ENCODE data around the gene HDAC9. TPM values are rescaled to one million over a fixed set of nuclear protein-coding genes. Genes with fewer than 3 reads are reported as not detected.
"Not testable (repeated sequence)": the region's sequence is repeated elsewhere in the genome, so short reads cannot be mapped to it uniquely, and the experiment has no call there.

HDAC9 gene
- total and polyA plus RNA-seq, 2 donors, result 4.8 to 12.2 TPM

- Histone ChIP-seq H3K27me3 (ENCODE audit: control insufficient read depth in 2 of 2, insufficient read depth in 1 of 2, low read length in 1 of 2) (no peaks in the 10 kb centered on the region), H3K27ac (ENCODE audit: low read depth in 1 of 2, low read length in 1 of 2) (no peak overlapping the region), H3K36me3 (ENCODE audit: control insufficient read depth in 2 of 2, insufficient read depth in 2 of 2, low read length in 1 of 2) (no peaks in the 10 kb centered on the region), H3K9me3 (ENCODE audit: control insufficient read depth in 2 of 2, insufficient read depth in 1 of 2, low read length in 1 of 2) (no peaks in the 10 kb centered on the region), H3K4me1 (ENCODE audit: control insufficient read depth in 2 of 2, insufficient read depth in 2 of 2, low read length in 2 of 2) (no peaks in the 10 kb centered on the region), H3K4me3 (ENCODE audit: low read length in 2 of 2) (no peak overlapping the region)
- 36% methylated on average over 2 of the region's 2 CpGs for WGBS
- no peak for DNase-seq (ENCODE audit: low read depth in 6 of 9, low spot score in 9 of 9)
Measured at GRCh38 chr7:18940593-18941134, 445.1 kb downstream of the HDAC9 start.

- H3K27me3 ChIP-seq (ENCODE audit: control insufficient read depth in 2 of 2, insufficient read depth in 1 of 2, low read length in 1 of 2), result no peaks in the 10 kb centered on the region
- H3K27ac ChIP-seq (ENCODE audit: low read depth in 1 of 2, low read length in 1 of 2), result no peak overlapping the region
- WGBS, result 57% methylated on average over 2 of the region's 2 CpGs
- no peaks in the 10 kb centered on the region for H3K36me3 ChIP-seq (ENCODE audit: control insufficient read depth in 2 of 2, insufficient read depth in 2 of 2, low read length in 1 of 2)
- H3K4me3 ChIP-seq (ENCODE audit: low read length in 2 of 2), result no peak overlapping the region
- H3K4me1 ChIP-seq (ENCODE audit: control insufficient read depth in 2 of 2, insufficient read depth in 2 of 2, low read length in 2 of 2), result no peaks in the 10 kb centered on the region
- H3K9me3 ChIP-seq (ENCODE audit: control insufficient read depth in 2 of 2, insufficient read depth in 1 of 2, low read length in 1 of 2), result no peaks in the 10 kb centered on the region
- DNase-seq (ENCODE audit: low read depth in 6 of 9, low spot score in 9 of 9), result no peak
Measured at GRCh38 chr7:18941207-18941606, 445.7 kb downstream of the HDAC9 start.

- WGBS, result 84% methylated on average over 1 of the region's 1 CpG
- H3K9me3 ChIP-seq (ENCODE audit: control insufficient read depth in 2 of 2, insufficient read depth in 1 of 2, low read length in 1 of 2), result no peaks in the 10 kb centered on the region
- no peak overlapping the region for H3K27ac ChIP-seq (ENCODE audit: low read depth in 1 of 2, low read length in 1 of 2)
- no peaks in the 10 kb centered on the region for H3K36me3 ChIP-seq (ENCODE audit: control insufficient read depth in 2 of 2, insufficient read depth in 2 of 2, low read length in 1 of 2)
- no peak for DNase-seq (ENCODE audit: low read depth in 6 of 9, low spot score in 9 of 9)
- H3K27me3 ChIP-seq (ENCODE audit: control insufficient read depth in 2 of 2, insufficient read depth in 1 of 2, low read length in 1 of 2), result no peaks in the 10 kb centered on the region
- H3K4me1 ChIP-seq (ENCODE audit: control insufficient read depth in 2 of 2, insufficient read depth in 2 of 2, low read length in 2 of 2), result no peaks in the 10 kb centered on the region
- no peak overlapping the region for H3K4me3 ChIP-seq (ENCODE audit: low read length in 2 of 2)
Measured at GRCh38 chr7:18948521-18948920, 453.0 kb downstream of the HDAC9 start.

- no peaks in the 10 kb centered on the region for H3K27me3 ChIP-seq (ENCODE audit: control insufficient read depth in 2 of 2, insufficient read depth in 1 of 2, low read length in 1 of 2)
- DNase-seq (ENCODE audit: low read depth in 6 of 9, low spot score in 9 of 9), result no peak
- H3K4me3 ChIP-seq (ENCODE audit: low read length in 2 of 2), result no peak overlapping the region
- H3K27ac ChIP-seq (ENCODE audit: low read depth in 1 of 2, low read length in 1 of 2), result no peak overlapping the region
- 94% methylated on average over 4 of the region's 4 CpGs for WGBS
- H3K9me3 ChIP-seq (ENCODE audit: control insufficient read depth in 2 of 2, insufficient read depth in 1 of 2, low read length in 1 of 2), result no peaks in the 10 kb centered on the region
- H3K4me1 ChIP-seq (ENCODE audit: control insufficient read depth in 2 of 2, insufficient read depth in 2 of 2, low read length in 2 of 2), result no peaks in the 10 kb centered on the region
- no peaks in the 10 kb centered on the region for H3K36me3 ChIP-seq (ENCODE audit: control insufficient read depth in 2 of 2, insufficient read depth in 2 of 2, low read length in 1 of 2)
Measured at GRCh38 chr7:18952846-18953245, 457.3 kb downstream of the HDAC9 start.

DNA sequence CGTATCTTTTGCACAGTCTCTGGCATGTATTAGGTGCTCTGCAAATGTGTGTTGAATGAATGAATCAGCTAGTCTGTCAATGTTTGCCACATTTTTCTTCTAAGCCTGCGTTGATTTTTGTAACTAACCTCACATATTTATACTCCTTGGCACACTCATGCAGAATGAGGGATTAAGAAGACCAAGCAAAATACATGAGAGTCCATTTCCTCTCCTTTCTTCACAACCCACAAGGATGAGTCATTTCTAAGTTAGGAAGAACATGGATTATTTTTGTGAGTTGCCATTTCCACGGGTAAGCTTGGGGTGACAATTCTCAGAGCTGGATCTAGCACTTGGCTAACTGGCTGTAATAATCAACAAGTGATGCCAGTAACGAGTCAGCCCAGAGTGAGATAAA lies 463.1 kb downstream of the HDAC9 start:
- H3K4me3 ChIP-seq (ENCODE audit: low read length in 2 of 2), result no peak overlapping the region
- no peaks in the 10 kb centered on the region for H3K36me3 ChIP-seq (ENCODE audit: control insufficient read depth in 2 of 2, insufficient read depth in 2 of 2, low read length in 1 of 2)
- H3K9me3 ChIP-seq (ENCODE audit: control insufficient read depth in 2 of 2, insufficient read depth in 1 of 2, low read length in 1 of 2), result no peaks in the 10 kb centered on the region
- no peaks in the 10 kb centered on the region for H3K27me3 ChIP-seq (ENCODE audit: control insufficient read depth in 2 of 2, insufficient read depth in 1 of 2, low read length in 1 of 2)
- H3K4me1 ChIP-seq (ENCODE audit: control insufficient read depth in 2 of 2, insufficient read depth in 2 of 2, low read length in 2 of 2), result no peaks in the 10 kb centered on the region
- no peak overlapping the region for H3K27ac ChIP-seq (ENCODE audit: low read depth in 1 of 2, low read length in 1 of 2)
- DNase-seq (ENCODE audit: low read depth in 6 of 9, low spot score in 9 of 9), result no peak
- 92% methylated on average over 4 of the region's 4 CpGs for WGBS

DNA sequence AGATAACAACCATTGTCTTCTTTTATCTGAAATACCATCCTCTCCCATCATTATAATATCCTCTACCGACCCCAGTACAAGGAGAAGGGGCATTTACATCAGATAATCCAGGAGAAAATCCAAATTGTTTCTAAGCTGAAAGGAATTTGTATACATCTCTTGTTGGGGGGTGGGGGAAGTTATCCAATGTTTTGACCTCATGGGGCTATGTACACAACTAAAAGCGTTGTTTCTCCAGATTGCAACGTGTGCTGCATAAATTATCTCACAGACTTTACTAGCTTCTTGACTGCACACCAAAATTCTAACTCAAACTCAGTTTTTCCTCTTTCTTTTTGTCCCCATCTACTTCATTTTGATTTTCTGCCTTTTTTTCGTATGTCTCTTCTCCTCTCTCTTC lies 465.2 kb downstream of the HDAC9 start:
- Histone ChIP-seq H3K27ac (ENCODE audit: low read depth in 1 of 2, low read length in 1 of 2) (no peak overlapping the region), H3K9me3 (ENCODE audit: control insufficient read depth in 2 of 2, insufficient read depth in 1 of 2, low read length in 1 of 2) (no peaks in the 10 kb centered on the region), H3K4me1 (ENCODE audit: control insufficient read depth in 2 of 2, insufficient read depth in 2 of 2, low read length in 2 of 2) (no peaks in the 10 kb centered on the region), H3K36me3 (ENCODE audit: control insufficient read depth in 2 of 2, insufficient read depth in 2 of 2, low read length in 1 of 2) (no peaks in the 10 kb centered on the region), H3K27me3 (ENCODE audit: control insufficient read depth in 2 of 2, insufficient read depth in 1 of 2, low read length in 1 of 2) (no peaks in the 10 kb centered on the region), H3K4me3 (ENCODE audit: low read length in 2 of 2) (no peak overlapping the region)
- WGBS, result 83% methylated on average over 4 of the region's 4 CpGs
- DNase-seq (ENCODE audit: low read depth in 6 of 9, low spot score in 9 of 9), result no peak

- no peaks in the 10 kb centered on the region for H3K4me1 ChIP-seq (ENCODE audit: control insufficient read depth in 2 of 2, insufficient read depth in 2 of 2, low read length in 2 of 2)
- no peak for DNase-seq (ENCODE audit: low read depth in 6 of 9, low spot score in 9 of 9)
- WGBS, result 93% methylated on average over 4 of the region's 4 CpGs
Measured at GRCh38 chr7:18962031-18962430, 466.5 kb downstream of the HDAC9 start.

DNA sequence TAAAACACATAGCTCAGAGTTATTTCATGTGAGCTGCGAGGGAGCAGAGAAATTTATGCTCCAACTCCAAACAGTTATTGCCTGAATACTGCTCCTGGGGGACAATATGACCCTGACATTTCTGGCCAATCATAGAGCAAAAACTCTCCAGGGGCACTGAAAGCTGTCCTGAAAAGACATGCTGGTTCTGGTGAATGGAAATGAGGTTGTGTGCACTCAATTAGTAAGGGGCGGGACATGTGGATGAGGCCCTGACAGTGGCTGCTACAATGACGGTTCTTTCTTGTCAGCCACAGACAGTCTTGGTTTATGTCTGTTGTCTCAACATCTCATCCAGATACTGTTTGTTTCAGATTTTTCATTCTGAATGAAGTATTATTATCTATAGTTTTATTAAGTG lies 470.1 kb downstream of the HDAC9 start:
- no peaks in the 10 kb centered on the region for H3K27me3 ChIP-seq (ENCODE audit: control insufficient read depth in 2 of 2, insufficient read depth in 1 of 2, low read length in 1 of 2)
- H3K4me3 ChIP-seq (ENCODE audit: low read length in 2 of 2), result no peak overlapping the region
- H3K27ac ChIP-seq (ENCODE audit: low read depth in 1 of 2, low read length in 1 of 2), result no peak overlapping the region
- no peak for DNase-seq (ENCODE audit: low read depth in 6 of 9, low spot score in 9 of 9)
- WGBS, result 95% methylated on average over 3 of the region's 3 CpGs
- H3K9me3 ChIP-seq (ENCODE audit: control insufficient read depth in 2 of 2, insufficient read depth in 1 of 2, low read length in 1 of 2), result no peaks in the 10 kb centered on the region
- H3K36me3 ChIP-seq (ENCODE audit: control insufficient read depth in 2 of 2, insufficient read depth in 2 of 2, low read length in 1 of 2), result no peaks in the 10 kb centered on the region
- H3K4me1 ChIP-seq (ENCODE audit: control insufficient read depth in 2 of 2, insufficient read depth in 2 of 2, low read length in 2 of 2), result no peaks in the 10 kb centered on the region

More at GRCh38 chr7:18962031-18962430, 466.5 kb downstream of the HDAC9 start:
- Histone ChIP-seq H3K27ac (ENCODE audit: low read depth in 1 of 2, low read length in 1 of 2) (no peak overlapping the region), H3K9me3 (ENCODE audit: control insufficient read depth in 2 of 2, insufficient read depth in 1 of 2, low read length in 1 of 2) (no peaks in the 10 kb centered on the region), H3K36me3 (ENCODE audit: control insufficient read depth in 2 of 2, insufficient read depth in 2 of 2, low read length in 1 of 2) (no peaks in the 10 kb centered on the region), H3K27me3 (ENCODE audit: control insufficient read depth in 2 of 2, insufficient read depth in 1 of 2, low read length in 1 of 2) (no peaks in the 10 kb centered on the region), H3K4me3 (ENCODE audit: low read length in 2 of 2) (no peak overlapping the region)

GRCh38 chr7:18967755-18968154 lies 472.2 kb downstream of the HDAC9 start:
- not testable (repeated sequence) for H3K4me1 ChIP-seq (ENCODE audit: control insufficient read depth in 2 of 2, insufficient read depth in 2 of 2, low read length in 2 of 2); H3K36me3 ChIP-seq (ENCODE audit: control insufficient read depth in 2 of 2, insufficient read depth in 2 of 2, low read length in 1 of 2); H3K27ac ChIP-seq (ENCODE audit: low read depth in 1 of 2, low read length in 1 of 2); H3K4me3 ChIP-seq (ENCODE audit: low read length in 2 of 2); DNase-seq (ENCODE audit: low read depth in 6 of 9, low spot score in 9 of 9); H3K9me3 ChIP-seq (ENCODE audit: control insufficient read depth in 2 of 2, insufficient read depth in 1 of 2, low read length in 1 of 2); H3K27me3 ChIP-seq (ENCODE audit: control insufficient read depth in 2 of 2, insufficient read depth in 1 of 2, low read length in 1 of 2)
- WGBS, result 97% methylated on average over 16 of the region's 16 CpGs

GRCh38 chr7:18971839-18972238 lies 476.3 kb downstream of the HDAC9 start:
- H3K4me1 ChIP-seq (ENCODE audit: control insufficient read depth in 2 of 2, insufficient read depth in 2 of 2, low read length in 2 of 2), result no peaks in the 10 kb centered on the region
- no peak overlapping the region for H3K27ac ChIP-seq (ENCODE audit: low read depth in 1 of 2, low read length in 1 of 2)
- H3K36me3 ChIP-seq (ENCODE audit: control insufficient read depth in 2 of 2, insufficient read depth in 2 of 2, low read length in 1 of 2), result no peaks in the 10 kb centered on the region
- WGBS, result 99% methylated on average over 1 of the region's 1 CpG
- H3K9me3 ChIP-seq (ENCODE audit: control insufficient read depth in 2 of 2, insufficient read depth in 1 of 2, low read length in 1 of 2), result no peaks in the 10 kb centered on the region
- no peak for DNase-seq (ENCODE audit: low read depth in 6 of 9, low spot score in 9 of 9)
- H3K27me3 ChIP-seq (ENCODE audit: control insufficient read depth in 2 of 2, insufficient read depth in 1 of 2, low read length in 1 of 2), result no peaks in the 10 kb centered on the region
- H3K4me3 ChIP-seq (ENCODE audit: low read length in 2 of 2), result no peak overlapping the region
